Gastroesophageal sphincter (tissue), 4 donors: ENCODE measurements around the gene PLOD2. TPM values are rescaled to one million over a fixed set of nuclear protein-coding genes. Genes with fewer than 3 reads are reported as not detected.

Experiments
- ATAC-seq: fragments of 150-250 bp; one replicate; pipeline ENCODE4 v1.9.1; 2016; ENCODE audit warnings: mild to moderate bottlenecking, moderate library complexity
- H3K27ac ChIP-seq, 4 donors: fragments of 200-600 bp; sonication (generic) in 3 of 4; 1 replicate in 3 of 4; 2 replicates in 1 of 4; pipeline ENCODE4 v1.5.1; 2016 to 2019
- H3K27me3 ChIP-seq: fragments of 200-600 bp; sonication (generic); one replicate; pipeline ENCODE4 v1.5.1; 2019
- H3K36me3 ChIP-seq, 2 donors: fragments of 200-600 bp; sonication (generic); one replicate each; pipeline ENCODE4 v1.5.1; 2019; ENCODE audit warnings: control low read depth in 1 of 2
- H3K4me1 ChIP-seq, 3 donors: fragments of 200-600 bp; sonication (generic); 1 replicate in 2 of 3; 2 replicates in 1 of 3; pipeline ENCODE4 v1.5.1; 2016 to 2019; ENCODE audit warnings: control low read depth in 2 of 3
- H3K4me3 ChIP-seq, 2 donors: fragments of 200-600 bp; sonication (generic); one replicate each; pipeline ENCODE4 v1.5.1; 2019; ENCODE audit warnings: mild to moderate bottlenecking in 1 of 2, moderate library complexity in 1 of 2
- H3K9me3 ChIP-seq, 3 donors: fragments of 200-600 bp; sonication (generic); one replicate each; pipeline ENCODE4 v1.5.1; 2017 to 2019; ENCODE audit warnings: control low read depth in 2 of 3
- EP300 ChIP-seq: sonication (generic); formaldehyde crosslinking; IDR thresholded peaks from one replicate; pipeline ENCODE4 v1.6.1; 2017; ENCODE audit warnings: antibody characterized with exemption, mild to moderate bottlenecking
- POLR2A ChIP-seq, 2 donors: fragments of 450-650 bp; IDR thresholded peaks; one replicate each; pipeline ENCODE4 v1.6.1; 2017; ENCODE audit warnings: antibody characterized with exemption in 2 of 2, mild to moderate bottlenecking in 2 of 2, moderate library complexity in 1 of 2
- POLR2AphosphoS5 ChIP-seq: sonication (generic); formaldehyde crosslinking; IDR thresholded peaks from one replicate; pipeline ENCODE4 v1.6.1; 2017; ENCODE audit warnings: antibody characterized with exemption
- WGBS, 2 donors: methylation state at CpG; one replicate each; pipeline ENCODE4 v1.1.5; 2018; ENCODE audit warnings: low coverage in 1 of 2; 5-methylcytosine and 5-hydroxymethylcytosine counted together
- total RNA-seq, 4 donors: library from RNA; depleted of rRNA; stranded (reverse); fragments of >200 nt; gene quantifications; one replicate each; pipeline ENCODE4 v1.1.0, GENCODE V29; 2016
- TF ChIP-seq, protein P1 (sequence below), 4 experiments: fragments of 200-600 bp in 2 of 4; fragments of 450-650 bp in 2 of 4; sonication (generic) in 1 of 4; IDR thresholded peaks; one replicate each; pipeline ENCODE4 v1.5.1; 2017 to 2019; ENCODE audit warnings: antibody characterized with exemption in 4 of 4, mild to moderate bottlenecking in 2 of 4, moderate library complexity in 2 of 4

PLOD2 gene
- total RNA-seq, 4 donors from 2014 or later = 55.1 to 100 (median 89.2) TPM

DNA sequence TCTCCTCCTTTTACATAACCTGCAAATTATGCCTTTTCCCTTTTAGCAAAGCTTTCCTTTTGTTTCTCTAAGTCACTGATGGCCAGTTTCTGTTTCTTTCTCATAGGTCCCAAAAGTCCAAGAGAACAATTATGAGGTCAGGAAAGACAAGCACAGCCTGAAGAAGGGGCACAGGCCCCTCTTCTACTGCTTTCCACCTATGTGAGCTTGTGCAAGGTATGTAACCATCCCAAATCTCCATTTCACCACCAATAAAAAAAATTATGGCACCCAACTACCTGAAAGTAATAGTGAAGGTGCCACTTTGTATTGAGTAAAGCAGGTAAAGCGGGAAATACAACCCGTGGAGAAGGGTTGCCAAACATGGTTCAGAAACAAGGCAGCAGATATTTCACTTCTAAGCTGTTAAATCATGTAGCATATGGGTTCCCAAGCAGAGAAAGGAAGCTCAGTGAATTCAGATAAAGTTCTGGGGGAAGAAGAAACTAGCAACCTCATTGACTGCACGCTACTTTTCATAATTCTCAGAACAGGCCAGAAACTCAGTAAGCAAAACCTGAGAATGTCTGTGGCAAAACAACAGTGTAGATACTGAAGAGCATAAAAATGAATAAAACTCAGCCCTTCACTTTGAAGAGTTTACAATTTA lies 4.2 kb downstream of the PLOD2 start:
- H3K4me1 ChIP-seq = peaks cover 0 to 74% (median 3%) of the 10 kb centered on the region in 3 donors
- peak overlapping the region; percentile 48 to 89 for H3K4me3 ChIP-seq
- H3K27ac ChIP-seq = peak overlapping the region; percentile 92 to 98 (median 96)
- WGBS, 2 donors = 7 to 9% methylated on average over 3 of the region's 3 CpGs
- TF ChIP-seq POLR2AphosphoS5 (no peak), POLR2A (IDR thresholded peaks at IDR 0.05) (no peak), EP300 (no peak)
- TF ChIP-seq, protein P1, sequence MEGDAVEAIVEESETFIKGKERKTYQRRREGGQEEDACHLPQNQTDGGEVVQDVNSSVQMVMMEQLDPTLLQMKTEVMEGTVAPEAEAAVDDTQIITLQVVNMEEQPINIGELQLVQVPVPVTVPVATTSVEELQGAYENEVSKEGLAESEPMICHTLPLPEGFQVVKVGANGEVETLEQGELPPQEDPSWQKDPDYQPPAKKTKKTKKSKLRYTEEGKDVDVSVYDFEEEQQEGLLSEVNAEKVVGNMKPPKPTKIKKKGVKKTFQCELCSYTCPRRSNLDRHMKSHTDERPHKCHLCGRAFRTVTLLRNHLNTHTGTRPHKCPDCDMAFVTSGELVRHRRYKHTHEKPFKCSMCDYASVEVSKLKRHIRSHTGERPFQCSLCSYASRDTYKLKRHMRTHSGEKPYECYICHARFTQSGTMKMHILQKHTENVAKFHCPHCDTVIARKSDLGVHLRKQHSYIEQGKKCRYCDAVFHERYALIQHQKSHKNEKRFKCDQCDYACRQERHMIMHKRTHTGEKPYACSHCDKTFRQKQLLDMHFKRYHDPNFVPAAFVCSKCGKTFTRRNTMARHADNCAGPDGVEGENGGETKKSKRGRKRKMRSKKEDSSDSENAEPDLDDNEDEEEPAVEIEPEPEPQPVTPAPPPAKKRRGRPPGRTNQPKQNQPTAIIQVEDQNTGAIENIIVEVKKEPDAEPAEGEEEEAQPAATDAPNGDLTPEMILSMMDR (IDR thresholded peaks at IDR 0.05) = no peak
- ATAC-seq = no peak
- no peaks in the 10 kb centered on the region for H3K36me3 ChIP-seq
- H3K27me3 ChIP-seq = no peaks in the 10 kb centered on the region
- H3K9me3 ChIP-seq = no peaks in the 10 kb centered on the region

DNA sequence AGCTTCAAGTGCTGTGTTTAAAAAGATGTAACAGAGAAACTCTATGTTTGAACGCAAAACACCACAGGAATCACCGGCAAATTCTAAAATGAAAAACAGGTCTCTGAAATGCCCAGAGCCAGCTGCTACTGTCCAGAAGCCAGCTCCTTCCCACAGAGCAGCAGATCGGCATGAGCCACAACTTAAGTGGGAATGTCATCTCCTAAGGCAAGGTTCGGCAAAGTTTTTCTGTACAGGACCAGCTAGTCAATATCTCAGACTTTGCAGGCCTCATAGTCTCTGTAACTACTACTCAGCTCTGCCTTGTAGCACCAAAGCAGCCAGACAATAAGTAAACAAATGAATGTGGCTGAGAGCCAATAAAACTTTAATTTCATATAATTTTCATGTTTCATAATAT lies 4.9 kb downstream of the PLOD2 start:
- Histone ChIP-seq H3K27ac (peak overlapping the region; percentile 92 to 98 (median 96)), H3K4me1 (peaks cover 0 to 79% (median 3%) of the 10 kb centered on the region in 3 donors), H3K27me3 (no peaks in the 10 kb centered on the region), H3K9me3 (no peaks in the 10 kb centered on the region), H3K4me3 (peak overlapping the region; percentile 48 to 89), H3K36me3 (no peaks in the 10 kb centered on the region)
- 24 to 29% methylated on average over 4 of the region's 4 CpGs for WGBS, 2 donors
- no peak for ATAC-seq
- TF ChIP-seq EP300 = no peak
- TF ChIP-seq POLR2AphosphoS5 = no peak
- TF ChIP-seq POLR2A (IDR thresholded peaks at IDR 0.05) = no peak
- TF ChIP-seq, protein P1 (IDR thresholded peaks at IDR 0.05) = no peak

DNA sequence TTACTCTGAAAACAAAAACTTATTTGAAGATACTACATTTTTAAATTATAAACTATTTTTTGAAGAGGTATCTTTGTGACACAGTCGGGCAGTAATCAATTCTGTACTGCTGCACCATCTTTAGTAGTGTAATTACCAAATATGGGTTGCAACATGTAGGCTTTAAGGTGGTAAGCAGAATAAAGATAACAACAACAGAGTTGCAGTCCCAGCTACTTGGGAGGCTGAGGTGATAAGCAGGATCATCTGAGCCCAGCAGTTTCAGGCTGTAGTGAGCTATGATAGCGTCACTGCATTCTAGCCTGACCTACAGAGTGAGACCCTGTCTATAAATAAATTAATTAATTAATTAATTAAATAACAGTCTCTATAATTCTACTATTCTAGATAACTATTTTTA lies 6.0 kb downstream of the PLOD2 start:
- Histone ChIP-seq H3K36me3 (no peaks in the 10 kb centered on the region), H3K9me3 (no peaks in the 10 kb centered on the region), H3K4me1 (peaks cover 0 to 90% (median 3%) of the 10 kb centered on the region in 3 donors), H3K27me3 (no peaks in the 10 kb centered on the region), H3K4me3 (no peak overlapping the region), H3K27ac (peak overlapping the region; percentile 21 to 98 (median 76))
- ATAC-seq = no peak
- TF ChIP-seq POLR2AphosphoS5 = no peak
- TF ChIP-seq, protein P1 (IDR thresholded peaks at IDR 0.05) = no peak
- TF ChIP-seq POLR2A (IDR thresholded peaks at IDR 0.05) = no peak
- no peak for TF ChIP-seq EP300
- 9 to 22% methylated on average over 2 of the region's 2 CpGs for WGBS, 2 donors

DNA sequence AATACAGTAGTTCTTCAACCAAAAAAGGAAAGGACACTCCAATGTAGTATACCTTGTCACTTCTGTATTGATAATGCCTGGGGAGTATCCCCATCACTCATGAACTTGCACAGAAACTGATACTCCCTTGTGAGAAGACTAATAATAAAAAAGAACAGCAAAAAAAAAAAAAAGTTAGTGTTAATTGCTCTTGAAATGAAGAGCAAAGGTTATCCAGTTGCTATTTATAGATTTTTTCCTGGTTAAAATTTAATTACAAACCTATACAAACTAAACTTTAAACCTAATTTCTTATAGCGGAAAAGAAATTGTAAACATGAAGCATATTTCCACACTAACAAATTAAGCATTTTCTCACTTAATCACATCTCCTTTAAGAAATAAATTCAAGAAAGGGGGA lies 6.7 kb downstream of the PLOD2 start:
- Histone ChIP-seq H3K27ac (peak overlapping the region in 3 of 4 donors; percentile 56 to 98 (median 97)), H3K4me1 (peaks cover 0 to 97% (median 3%) of the 10 kb centered on the region in 3 donors), H3K27me3 (no peaks in the 10 kb centered on the region), H3K9me3 (no peaks in the 10 kb centered on the region), H3K36me3 (no peaks in the 10 kb centered on the region), H3K4me3 (no peak overlapping the region)
- 73 to 82% methylated on average over 1 of the region's 1 CpG for WGBS, 2 donors
- ATAC-seq = no peak
- TF ChIP-seq POLR2A (IDR thresholded peaks at IDR 0.05) (no peak), EP300 (no peak), POLR2AphosphoS5 (no peak)
- TF ChIP-seq, protein P1 (IDR thresholded peaks at IDR 0.05) = no peak

DNA sequence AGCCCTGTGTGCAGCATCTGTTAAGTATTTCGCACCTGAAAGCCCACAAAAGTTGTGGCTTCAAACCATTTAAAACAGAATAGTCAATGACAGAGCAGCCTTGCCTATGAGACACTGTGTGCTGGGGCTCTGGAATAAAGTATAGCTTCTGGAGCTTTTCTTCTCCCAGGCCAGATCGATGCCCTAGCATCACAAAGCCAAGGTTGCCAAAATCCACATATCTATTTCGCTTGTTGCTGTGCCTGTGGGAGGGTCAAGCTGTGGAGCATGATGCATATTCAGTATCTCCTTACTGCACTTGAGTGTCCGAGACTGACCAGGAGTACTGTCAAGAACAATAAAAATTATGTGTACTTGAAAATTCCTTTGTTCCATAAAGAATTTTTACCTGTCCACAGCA lies 7.6 kb downstream of the PLOD2 start:
- WGBS, 2 donors = 50 to 63% methylated on average over 4 of the region's 4 CpGs
- TF ChIP-seq POLR2A (IDR thresholded peaks at IDR 0.05) (no peak), EP300 (no peak), POLR2AphosphoS5 (no peak)
- TF ChIP-seq, protein P1 (IDR thresholded peaks at IDR 0.05) = no peak
- peaks cover 3 to 98% (median 9%) of the 10 kb centered on the region in 3 donors for H3K4me1 ChIP-seq
- H3K27me3 ChIP-seq = no peaks in the 10 kb centered on the region
- H3K36me3 ChIP-seq = no peaks in the 10 kb centered on the region
- ATAC-seq = no peak
- H3K4me3 ChIP-seq = peak overlapping the region; percentile 4 to 22
- H3K27ac ChIP-seq = peak overlapping the region; percentile 82 to 98 (median 96)
- H3K9me3 ChIP-seq = no peaks in the 10 kb centered on the region
